K562 (cell line): ENCODE measurements around the gene ITPA. TPM values are rescaled to one million over a fixed set of nuclear protein-coding genes. Genes with fewer than 3 reads are reported as not detected.

Experiments used
- ATAC-seq: fragments of 200-7000 bp; cut with Tn5 transposase; 3 replicates; pipeline ENCODE4 v1.9.1; 2020; ENCODE audit warnings: moderate library complexity
- BruUV-seq: library from RNA; stranded (reverse); fragments of 400-500 nt; replicated peaks from 2 replicates; lab custom pipeline; 2021; lab: Mats Ljungman, UMichigan
- CTCF ChIA-PET: fragments of 300-600 bp; formaldehyde crosslinking; extraction: SDS; loops from one replicate; lab custom pipeline; 2021; ENCODE audit warnings: low intra/inter-chr PET ratio; lab: Yijun Ruan, JAX
- POLR2A ChIA-PET: fragments of 300-600, 350-650 bp; sonication (Branson Sonifier 250); formaldehyde crosslinking; extraction: SDS; loops from one replicate; lab custom pipeline; 2021; ENCODE audit warnings: antibody characterized with exemption, inconsistent platforms; lab: Yijun Ruan, JAX
- DNase-seq, 4 experiments: peaks; one replicate each; pipeline versions ENCODE4 v3.0.0 to v3.0.0-alpha.2; 2011 to 2018; ENCODE audit warnings: low spot score in 3 of 4, mixed read lengths in 3 of 4; ENCODE audit errors: extremely low read depth in 1 of 4
- FAIRE-seq: peaks from 2 replicates; lab custom pipeline; 2011; peaks lifted over from hg19 to GRCh38; lab: Jason Lieb, UNC
- H2AFZ ChIP-seq: 2 replicates; pipeline ENCODE4 v1.6.0; 2011; ENCODE audit warnings: low read depth, low read length, control low read depth, inconsistent platforms
- H3K27ac ChIP-seq: fragments of 200-600 bp; 3 replicates; pipeline ENCODE4 v1.8.0; 2011; ENCODE audit warnings: low read depth, mild to moderate bottlenecking, control low read depth, inconsistent platforms, low read length, moderate library complexity, mixed read lengths; ENCODE audit errors: extremely low read depth
- H3K27me3 ChIP-seq, 2 experiments: fragments of 300-600 bp in 1 of 2; 2 replicates in 1 of 2; 3 replicates in 1 of 2; pipeline versions ENCODE4 v1.6.0 to v1.8.0; 2011; ENCODE audit warnings: inconsistent platforms in 2 of 2, low read length in 2 of 2, mild to moderate bottlenecking in 1 of 2, mixed read lengths in 1 of 2, moderate library complexity in 1 of 2; ENCODE audit not compliant: control insufficient read depth in 2 of 2, insufficient read depth in 2 of 2
- H3K36me3 ChIP-seq: fragments of 300-600 bp; 3 replicates; pipeline ENCODE4 v1.8.0; 2011; ENCODE audit warnings: mild to moderate bottlenecking, low read length, inconsistent platforms; ENCODE audit not compliant: control insufficient read depth, insufficient read depth
- H3K4me1 ChIP-seq, 2 experiments: fragments of 200-600 bp in 1 of 2; replicated peaks in 1 of 2; 2 replicates in 1 of 2; 3 replicates in 1 of 2; pipeline versions ENCODE4 v1.5.1 to v1.8.0; 2011; ENCODE audit warnings: inconsistent platforms in 2 of 2, low read length in 2 of 2, mild to moderate bottlenecking in 1 of 2, mixed read lengths in 1 of 2, moderate library complexity in 1 of 2; ENCODE audit not compliant: control insufficient read depth in 2 of 2, insufficient read depth in 2 of 2
- H3K4me2 ChIP-seq: 2 replicates; pipeline ENCODE4 v1.6.1; 2011; ENCODE audit warnings: low read length, control low read depth, inconsistent platforms, mixed read lengths; ENCODE audit not compliant: insufficient read depth
- H3K4me3 ChIP-seq: fragments of 200-600 bp; sonication (generic), shearing (Covaris generic); 2 replicates; pipeline ENCODE4 v1.5.1; 2016; ENCODE audit warnings: control low read depth, inconsistent platforms
- H3K79me2 ChIP-seq: fragments of 200-600 bp; 3 replicates; pipeline ENCODE4 v1.8.0; 2011; ENCODE audit warnings: low read length, inconsistent platforms; ENCODE audit not compliant: control insufficient read depth, insufficient read depth
- H3K9ac ChIP-seq, 2 experiments: 2 replicates each; pipeline versions ENCODE4 v1.6.0 to v1.6.1; 2011; ENCODE audit warnings: low read depth in 2 of 2, low read length in 2 of 2, control low read depth in 1 of 2, inconsistent platforms in 1 of 2, mild to moderate bottlenecking in 1 of 2, mixed read lengths in 1 of 2; ENCODE audit not compliant: insufficient read depth in 1 of 2
- H3K9me1 ChIP-seq: one replicate; pipeline ENCODE4 v1.6.0; 2011; ENCODE audit warnings: inconsistent platforms, mild to moderate bottlenecking, low read length, moderate library complexity; ENCODE audit not compliant: control insufficient read depth, insufficient read depth
- H3K9me3 ChIP-seq: replicated peaks from 2 replicates; pipeline ENCODE4 v1.5.1; 2011; ENCODE audit warnings: low read depth, low read length, inconsistent platforms; ENCODE audit not compliant: control insufficient read depth, insufficient read depth
- H4K20me1 ChIP-seq: replicated peaks from 2 replicates; pipeline ENCODE4 v1.6.1; 2011; ENCODE audit warnings: low read length, inconsistent platforms, mixed read lengths; ENCODE audit not compliant: control insufficient read depth, insufficient read depth
- BRF2 ChIP-seq: IDR thresholded peaks from 3 replicates; pipeline ENCODE4 v1.6.1; 2011; ENCODE audit warnings: borderline replicate concordance, mild to moderate bottlenecking; ENCODE audit not compliant: insufficient read length, insufficient read depth
- CCAR2 ChIP-seq: fragments of 200-400 bp; formaldehyde crosslinking; IDR thresholded peaks from 2 replicates; pipeline ENCODE4 v1.6.1; 2017; ENCODE audit warnings: mild to moderate bottlenecking, low read depth, low read length
- ELF4 ChIP-seq: fragments of 450-650 bp; formaldehyde crosslinking; IDR thresholded peaks from 2 replicates; pipeline ENCODE4 v1.4.0; 2022; ENCODE audit warnings: missing genetic modification characterization
- ETV5 ChIP-seq: sonication (generic); formaldehyde crosslinking; IDR thresholded peaks from 2 replicates; pipeline ENCODE4 v1.4.0; 2020; ENCODE audit warnings: low read depth, mild to moderate bottlenecking, missing genetic modification reagents
- KLF13 ChIP-seq: fragments of 450-650 bp; IDR thresholded peaks from 2 replicates; pipeline ENCODE4 v1.6.1; 2016; ENCODE audit warnings: missing genetic modification characterization, low read depth, mild to moderate bottlenecking, missing compliant biosample characterization, moderate library complexity, borderline replicate concordance
- KLF16 ChIP-seq: IDR thresholded peaks from 2 replicates; pipeline ENCODE4 v1.6.1; 2016; ENCODE audit warnings: antibody characterized with exemption
- MCM7 ChIP-seq, 2 experiments: fragments of 450-650 bp; IDR thresholded peaks; 2 replicates each; pipeline ENCODE4 v1.6.1; 2016 to 2018
- RUNX1 ChIP-seq: sonication (generic); IDR thresholded peaks from 2 replicates; pipeline ENCODE4 v1.6.1; 2016; ENCODE audit warnings: antibody characterized with exemption, low read depth
- SP1 ChIP-seq: sonication (generic); formaldehyde crosslinking; IDR thresholded peaks from 2 replicates; pipeline ENCODE4 v1.8.1; 2022; ENCODE audit warnings: mild to moderate bottlenecking, missing genetic modification reagents
- STAG1 ChIP-seq: sonication (generic); formaldehyde crosslinking; IDR thresholded peaks from 2 replicates; pipeline ENCODE4 v1.5.0; 2020; ENCODE audit warnings: missing genetic modification reagents, borderline replicate concordance
- THAP12 ChIP-seq: fragments of 250-450 bp; sonication (Bioruptor Pico); IDR thresholded peaks from 2 replicates; pipeline ENCODE4 v1.9.0; 2021; ENCODE audit warnings: mild to moderate bottlenecking, inconsistent platforms
- TRIM28 ChIP-seq: fragments of 450-650 bp; IDR thresholded peaks from 2 replicates; pipeline ENCODE4 v1.6.1; 2017
- ZNF175 ChIP-seq: fragments of 200-800 bp; sonication (Bioruptor generic); IDR thresholded peaks from 2 replicates; pipeline ENCODE4 v1.6.1; 2016; ENCODE audit warnings: low read depth, mild to moderate bottlenecking, missing genetic modification characterization, missing compliant biosample characterization
- ZNF324 ChIP-seq: fragments of 250-450 bp; sonication (Bioruptor Pico); IDR thresholded peaks from 2 replicates; pipeline ENCODE4 v1.4.0; 2020; ENCODE audit warnings: mild to moderate bottlenecking
- WGBS: fragments of 100-300 bp; shearing (Covaris generic); methylation state at CpG from one replicate; pipeline ENCODE4 v1.1.6; 2016; ENCODE audit warnings: low coverage, mixed read lengths; ENCODE audit not compliant: insufficient coverage; ENCODE audit errors: missing lambda C conversion rate; 5-methylcytosine and 5-hydroxymethylcytosine counted together
- in situ Hi-C: fragments of 300-500 bp; cut with MboI; formaldehyde crosslinking; loops from 4 replicates; pipeline ENCODE4 v1.15.0; 2018; ENCODE audit warnings: inconsistent platforms, mixed read lengths
- intact Hi-C: fragments of 100-400 bp; cut with micrococcal nuclease; formaldehyde crosslinking; loops from 2 replicates; pipeline ENCODE4 v1.14.2; 2022
- polyA plus RNA-seq, 8 experiments: library from polyadenylated mRNA; depleted of rRNA in 4 of 8; stranded (reverse) in 5 of 8; unstranded in 3 of 8; fragments of >200 nt; fragmentation: Nextera tagmentation in 2 of 8; fragmentation: Illumina TruSeq in 1 of 8; extraction: Ambion mirVana in 2 of 8; extraction: Trizol in 1 of 8; gene quantifications; 2 replicates each; pipeline versions ENCODE4 v1.2.1 to v1.2.3, GENCODE V29; 2011 to 2014; ENCODE audit warnings: inconsistent platforms in 1 of 8, missing spikeins in 1 of 8
- total RNA-seq, 7 experiments: library from RNA; depleted of rRNA in 6 of 7; stranded (reverse); fragments of >200 nt in 6 of 7; fragmentation: Illumina TruSeq in 2 of 7; extraction: Trizol in 2 of 7; gene quantifications; 2 replicates each; pipeline versions ENCODE4 v1.2.1 to v1.2.3, GENCODE V29; 2011 to 2021; ENCODE audit warnings: low replicate concordance in 1 of 7
- TF ChIP-seq, protein P1 (sequence below): sonication (generic); formaldehyde crosslinking; IDR thresholded peaks from 2 replicates; pipeline ENCODE4 v1.8.0; 2023; ENCODE audit warnings: mild to moderate bottlenecking, missing genetic modification reagents
- TF ChIP-seq, protein P2 (sequence below): fragments of 450-650 bp; formaldehyde crosslinking; IDR thresholded peaks from 2 replicates; pipeline ENCODE4 v1.4.0; 2022; ENCODE audit warnings: missing genetic modification characterization

The ITPA gene
- total and polyA plus RNA-seq, 9 of the 15 experiments (the other 6 are each of a cell fraction or from before 2014, with no cell fraction given), result 5.0 to 79.7 (median 36.7) TPM

GRCh38 chr20:3221398-3222226 lies 12.3 kb downstream of the ITPA start:
- H3K27me3 ChIP-seq, result no peaks in the 10 kb centered on the region
- H3K4me1 ChIP-seq, result peaks cover 6 to 19% of the 10 kb centered on the region in 2 experiments; a peak in 4 of 5 replicates
- no peak for FAIRE-seq
- H2AFZ ChIP-seq, result no peak overlapping the region
- TF ChIP-seq ZNF175 (CRISPR knock-in tag) (no peak), ELF4 (CRISPR knock-in tag) (no peak), TRIM28 (no peak), MCM7 (IDR thresholded peaks at IDR 0.05) (no peak), KLF13 (tag) (no peak), KLF16 (no peak), CCAR2 (no peak), SP1 (CRISPR knock-in tag) (no peak), STAG1 (CRISPR knock-in tag) (no peak), RUNX1 (no peak), ZNF324 (CRISPR knock-in tag) (no peak), THAP12 (no peak), ETV5 (CRISPR knock-in tag) (no peak), BRF2 (no peak)
- TF ChIP-seq, protein P1, sequence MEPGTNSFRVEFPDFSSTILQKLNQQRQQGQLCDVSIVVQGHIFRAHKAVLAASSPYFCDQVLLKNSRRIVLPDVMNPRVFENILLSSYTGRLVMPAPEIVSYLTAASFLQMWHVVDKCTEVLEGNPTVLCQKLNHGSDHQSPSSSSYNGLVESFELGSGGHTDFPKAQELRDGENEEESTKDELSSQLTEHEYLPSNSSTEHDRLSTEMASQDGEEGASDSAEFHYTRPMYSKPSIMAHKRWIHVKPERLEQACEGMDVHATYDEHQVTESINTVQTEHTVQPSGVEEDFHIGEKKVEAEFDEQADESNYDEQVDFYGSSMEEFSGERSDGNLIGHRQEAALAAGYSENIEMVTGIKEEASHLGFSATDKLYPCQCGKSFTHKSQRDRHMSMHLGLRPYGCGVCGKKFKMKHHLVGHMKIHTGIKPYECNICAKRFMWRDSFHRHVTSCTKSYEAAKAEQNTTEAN, result no peak
- TF ChIP-seq, protein P2, sequence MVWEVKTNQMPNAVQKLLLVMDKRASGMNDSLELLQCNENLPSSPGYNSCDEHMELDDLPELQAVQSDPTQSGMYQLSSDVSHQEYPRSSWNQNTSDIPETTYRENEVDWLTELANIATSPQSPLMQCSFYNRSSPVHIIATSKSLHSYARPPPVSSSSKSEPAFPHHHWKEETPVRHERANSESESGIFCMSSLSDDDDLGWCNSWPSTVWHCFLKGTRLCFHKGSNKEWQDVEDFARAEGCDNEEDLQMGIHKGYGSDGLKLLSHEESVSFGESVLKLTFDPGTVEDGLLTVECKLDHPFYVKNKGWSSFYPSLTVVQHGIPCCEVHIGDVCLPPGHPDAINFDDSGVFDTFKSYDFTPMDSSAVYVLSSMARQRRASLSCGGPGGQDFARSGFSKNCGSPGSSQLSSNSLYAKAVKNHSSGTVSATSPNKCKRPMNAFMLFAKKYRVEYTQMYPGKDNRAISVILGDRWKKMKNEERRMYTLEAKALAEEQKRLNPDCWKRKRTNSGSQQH (CRISPR knock-in tag), result no peak
- in situ Hi-C loops (no loop called here), intact Hi-C loops (no loop called here)
- DNase-seq, result no peak
- H3K36me3 ChIP-seq, result peaks cover 49% of the 10 kb centered on the region; the same call in 2 of the 3 replicates
- H4K20me1 ChIP-seq, result no peaks in the 10 kb centered on the region
- WGBS, result 80% methylated on average over 12 of the region's 18 CpGs
- H3K27ac ChIP-seq, result no peak overlapping the region
- no peaks in the 10 kb centered on the region for H3K79me2 ChIP-seq
- CTCF ChIA-PET, result no interaction called here
- no peak overlapping the region for H3K4me2 ChIP-seq
- no peaks in the 10 kb centered on the region for H3K9me1 ChIP-seq
- H3K4me3 ChIP-seq, result no peak overlapping the region
- no TSS peak for BruUV-seq
- POLR2A ChIA-PET, result no interaction called here
- H3K9ac ChIP-seq, result no peak overlapping the region
- H3K9me3 ChIP-seq, result no peaks in the 10 kb centered on the region
- no peak for ATAC-seq
